Measurements from ENCODE around the gene TUT4.
A peak's percentile ranks its signal among the peaks of the same experiment; 100 is the strongest.

TUT4 gene

DNA sequence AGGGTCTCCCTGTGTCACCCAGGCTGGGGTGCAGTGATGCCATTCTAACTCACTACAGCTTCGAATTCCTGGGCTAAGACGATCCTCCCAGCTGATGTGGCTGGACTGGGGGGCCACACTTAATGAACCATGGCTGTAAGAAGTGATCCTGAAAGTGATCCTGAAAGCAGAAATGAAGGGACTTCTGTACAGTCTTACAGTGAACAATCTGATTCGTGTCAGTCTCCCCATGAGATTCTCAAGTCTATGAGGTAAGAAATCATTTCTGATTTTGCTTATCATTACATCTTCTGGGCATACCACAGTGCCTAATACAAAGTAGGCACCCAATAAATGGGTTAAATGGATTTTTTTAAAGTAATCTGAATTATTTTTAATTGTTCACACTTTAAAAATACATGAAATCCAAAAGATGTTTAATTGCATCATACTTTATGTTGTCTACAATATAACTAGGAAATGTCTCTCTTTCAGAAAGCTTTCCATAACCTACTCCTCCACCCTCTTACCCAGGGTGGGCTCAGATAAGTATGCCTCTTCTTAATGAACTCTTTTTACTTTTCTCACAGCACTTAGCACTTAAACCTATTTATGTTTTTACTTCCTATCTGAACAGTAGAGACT, 21.5 kb downstream of the TUT4 start:
- DNase-seq, result no peak

DNA sequence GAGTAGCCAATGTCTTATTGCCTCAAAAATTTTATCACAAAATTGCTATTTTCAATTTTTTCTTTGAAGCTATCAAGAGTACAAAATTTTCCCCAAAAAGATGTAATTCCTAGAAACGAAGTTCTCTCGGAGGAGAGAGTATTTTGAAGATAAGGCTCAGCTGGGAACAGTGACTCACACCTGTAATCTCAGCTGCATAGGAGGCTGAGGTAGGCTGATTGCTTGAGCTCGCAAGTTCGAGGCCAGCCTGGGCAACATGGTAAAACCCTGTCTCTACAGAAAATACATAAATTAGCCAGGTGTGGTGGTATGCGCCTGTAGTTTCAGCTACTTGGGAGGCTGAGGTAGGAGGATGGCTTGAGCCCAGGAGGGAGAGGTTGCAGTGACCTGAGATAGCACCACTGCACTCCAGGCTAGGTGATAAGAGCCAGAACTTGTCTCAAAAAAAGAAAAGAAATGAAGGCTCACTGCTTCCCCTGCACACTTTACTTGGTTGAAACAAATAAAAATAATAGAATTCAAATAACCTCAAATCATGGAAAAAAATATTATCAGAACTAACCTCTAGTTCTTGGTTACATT, 22.2 kb downstream of the TUT4 start:
- DNase-seq, result no peak

DNA sequence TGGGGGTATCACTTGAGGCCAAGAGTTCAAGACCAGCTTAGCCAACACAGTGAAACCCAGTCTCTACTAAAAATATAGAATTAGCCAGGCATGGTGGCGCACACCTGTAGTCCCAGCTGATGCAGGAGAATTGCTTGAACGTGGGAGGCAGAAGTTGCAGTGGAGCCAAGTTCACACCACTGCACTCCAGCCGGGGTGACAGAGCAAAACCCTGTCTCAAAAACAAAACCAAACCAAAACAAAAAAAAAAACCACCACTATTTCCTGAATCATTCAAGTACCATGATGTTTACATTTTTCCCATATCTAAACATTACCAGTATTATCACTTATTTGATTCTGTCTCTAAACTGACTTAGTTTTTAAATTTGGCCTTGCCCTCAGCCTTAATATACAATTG, 29.5 kb downstream of the TUT4 start:
- DNase-seq, result peak in 2 of 6 experiments; percentile 3 to 13

DNA sequence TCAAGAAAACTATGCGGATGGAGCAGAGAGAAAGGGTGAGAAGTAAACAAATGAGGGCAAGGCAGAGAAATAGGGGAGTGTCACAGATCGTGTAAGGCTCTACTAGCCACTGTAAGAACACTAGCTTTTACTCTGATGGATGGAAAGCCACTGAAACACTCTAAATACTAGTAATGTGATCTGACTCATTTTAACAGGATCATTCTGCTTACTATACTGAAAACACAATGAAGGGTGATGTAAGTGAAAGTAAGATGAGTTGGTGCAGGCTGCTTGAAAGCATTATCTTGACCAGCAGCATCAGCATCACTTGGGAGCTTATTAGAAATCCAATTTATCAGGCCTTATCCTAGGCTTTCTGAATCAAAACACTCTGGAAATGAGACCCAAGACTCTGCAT, 32.7 kb downstream of the TUT4 start:
- DNase-seq, result no peak

DNA sequence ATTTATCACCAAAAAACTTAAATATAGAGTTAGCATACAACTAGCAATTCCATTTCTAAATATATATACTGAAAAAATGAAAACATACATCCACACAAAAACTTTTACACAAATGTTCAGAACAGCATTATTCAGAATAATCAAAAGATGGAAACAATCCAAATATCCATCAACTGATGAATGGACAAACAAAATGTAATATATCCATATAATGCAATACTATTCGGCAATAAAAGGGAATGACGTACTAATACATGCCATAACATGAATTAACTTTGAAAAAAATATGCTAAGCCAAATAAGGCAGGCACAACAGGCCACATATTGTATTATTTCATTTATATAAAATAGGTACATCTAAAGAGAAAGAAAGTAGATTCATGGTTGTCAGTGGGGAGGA, 33.9 kb downstream of the TUT4 start:
- no peak for DNase-seq

DNA sequence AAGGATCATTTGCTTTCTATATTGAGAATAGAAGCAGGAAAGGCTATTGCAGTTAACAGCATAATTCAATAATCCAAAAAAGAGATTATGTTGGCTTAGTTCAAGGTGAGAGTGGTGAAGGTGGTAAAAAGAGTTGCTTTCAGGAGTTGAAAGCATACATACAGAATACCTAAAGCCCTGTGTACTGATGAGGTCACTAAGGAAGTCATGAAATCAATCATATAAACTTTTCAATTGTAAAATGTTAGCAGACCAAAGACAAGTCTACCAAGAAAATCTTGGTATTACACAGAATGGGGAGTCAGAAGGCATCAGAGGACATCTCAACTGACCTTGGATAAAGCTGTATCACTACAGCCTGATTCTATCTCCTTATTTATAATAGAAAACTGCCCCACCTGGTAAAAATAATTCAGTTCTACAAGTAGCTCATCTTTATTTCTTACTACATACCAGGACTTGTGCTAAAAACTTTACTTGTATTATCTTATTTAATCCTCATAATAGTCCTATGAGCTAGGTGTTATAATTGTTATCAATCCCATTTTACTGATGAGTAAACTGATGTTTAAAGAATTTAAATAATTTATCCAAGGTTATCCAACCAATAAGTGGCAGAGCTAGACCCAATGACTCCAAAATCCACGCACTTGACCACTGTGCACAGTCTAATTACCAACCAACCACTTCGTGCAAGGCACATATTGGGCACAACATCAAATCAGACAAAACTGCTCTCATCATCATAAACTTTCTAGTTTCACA, 40.9 kb downstream of the TUT4 start:
- no peak for DNase-seq

DNA sequence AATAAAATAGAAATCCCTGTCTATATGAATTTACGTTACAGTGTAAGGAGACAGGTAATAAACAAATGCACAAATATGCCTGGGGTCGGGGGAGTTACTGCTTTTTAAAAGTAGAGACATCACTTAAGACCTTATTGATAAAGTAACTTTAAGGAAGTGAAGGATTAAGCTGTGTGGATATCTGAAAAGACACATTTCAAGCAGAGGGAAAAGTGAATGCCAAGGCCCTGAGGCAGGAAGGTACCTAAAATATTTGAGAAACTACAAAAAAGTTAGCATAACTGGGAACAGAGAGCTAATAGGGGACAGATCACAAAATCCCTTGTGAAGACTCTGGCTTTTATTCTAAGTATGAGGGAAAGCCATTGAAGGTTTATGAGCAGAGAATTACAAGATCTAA, 41.5 kb downstream of the TUT4 start:
- DNase-seq, result no peak

DNA sequence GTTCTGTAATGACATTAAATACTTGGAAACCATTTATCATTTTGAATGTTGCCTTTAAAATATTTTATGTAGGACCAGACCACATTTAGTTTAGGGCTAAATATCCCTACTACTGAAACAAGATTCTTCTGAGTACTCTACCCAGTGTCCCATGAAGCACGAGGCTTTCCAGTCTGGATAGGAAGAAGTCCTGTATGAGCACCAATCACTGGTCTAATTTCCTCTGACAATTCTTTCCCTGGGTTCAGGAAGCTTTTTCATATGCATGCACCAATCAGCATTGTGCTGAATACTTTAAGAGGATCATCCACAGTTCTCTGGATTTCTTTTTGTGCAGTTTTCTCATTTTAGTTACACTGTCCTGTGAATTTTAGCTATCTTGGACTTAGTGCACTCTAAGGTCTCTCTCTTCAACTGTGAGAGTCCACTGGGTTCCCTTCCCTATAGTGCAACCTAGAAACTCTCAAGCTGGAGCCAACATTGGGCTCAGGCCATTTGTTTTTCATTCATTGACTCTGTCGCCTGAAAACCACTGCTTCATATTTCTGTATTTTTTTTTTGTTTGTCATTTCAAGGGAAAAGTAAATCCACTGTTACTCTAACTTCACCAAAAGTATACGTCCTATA, 45.9 kb downstream of the TUT4 start:
- DNase-seq, result no peak

DNA sequence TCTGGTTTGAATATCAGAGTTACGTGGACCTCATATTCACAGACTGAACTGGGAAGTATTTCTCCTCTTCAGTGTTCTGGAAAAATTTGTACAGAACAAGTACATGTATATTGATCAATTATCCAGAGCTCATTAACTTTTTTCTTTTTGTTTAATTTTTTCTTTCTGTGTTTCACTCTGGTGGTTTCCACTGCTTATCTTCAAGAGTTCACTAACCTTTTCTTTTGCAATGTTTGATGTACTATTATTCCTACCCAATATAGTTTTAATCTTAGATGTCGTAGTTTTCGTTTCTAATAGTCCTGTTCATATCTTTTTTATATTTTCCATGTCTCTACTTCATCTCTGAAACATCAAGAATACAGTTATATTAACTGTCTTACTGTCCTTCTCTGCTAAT, 46.5 kb downstream of the TUT4 start:
- DNase-seq, result no peak

DNA sequence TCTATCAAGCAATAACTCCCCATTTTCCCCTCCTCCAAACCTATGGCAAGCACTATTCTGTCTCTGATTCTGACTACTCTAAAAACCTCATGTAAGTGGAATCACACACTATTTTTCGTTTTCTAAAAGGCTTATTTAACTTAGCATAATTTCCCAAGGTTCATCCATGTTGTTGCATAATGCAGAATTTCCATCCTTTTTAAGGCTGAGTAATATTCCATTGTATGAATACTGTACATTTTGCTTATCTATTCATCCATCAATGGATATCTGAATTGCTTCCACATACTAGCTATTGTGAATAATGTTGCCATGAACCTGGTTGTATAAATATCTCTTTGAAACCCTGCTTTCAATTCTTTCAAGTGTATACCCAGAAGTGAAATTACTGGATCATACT, 48.2 kb downstream of the TUT4 start:
- DNase-seq, result no peak

DNA sequence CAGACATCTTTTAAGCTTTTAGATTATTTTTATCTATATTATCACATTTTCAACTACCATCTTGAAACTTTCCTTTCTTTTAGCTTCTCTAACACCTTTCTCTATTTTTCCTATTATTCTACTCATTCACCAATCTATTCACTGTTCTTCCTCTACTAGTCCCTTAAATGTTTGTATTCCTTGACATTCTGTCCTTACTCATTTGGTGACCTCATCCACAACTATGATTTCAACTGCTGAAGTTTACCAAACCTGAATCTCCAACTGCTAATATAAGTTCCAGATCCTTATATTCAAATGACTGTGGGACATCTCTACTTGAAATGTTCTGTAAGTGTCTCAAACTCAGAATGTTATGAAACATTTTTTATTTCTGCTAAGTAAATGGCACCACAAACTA, 49.2 kb downstream of the TUT4 start:
- no peak for DNase-seq

DNA sequence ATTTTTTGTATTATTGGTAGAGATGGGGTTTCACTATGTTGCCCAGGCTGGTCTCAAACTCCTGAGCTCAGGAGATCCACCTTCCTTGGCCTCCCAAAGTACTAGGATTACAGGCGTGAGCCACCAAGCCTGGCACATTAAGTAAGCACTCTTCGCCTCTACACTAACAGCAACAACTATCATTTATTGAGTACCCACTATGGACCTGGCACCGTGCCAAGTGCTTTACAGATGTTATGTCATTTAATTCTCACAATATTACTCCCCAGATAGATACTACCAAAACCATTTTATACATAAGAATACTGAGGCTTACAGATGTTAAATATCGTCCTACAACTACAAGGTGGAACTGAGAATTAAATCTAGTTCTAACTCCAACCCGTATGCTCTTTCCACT, 50.1 kb downstream of the TUT4 start:
- no peak for DNase-seq

DNA sequence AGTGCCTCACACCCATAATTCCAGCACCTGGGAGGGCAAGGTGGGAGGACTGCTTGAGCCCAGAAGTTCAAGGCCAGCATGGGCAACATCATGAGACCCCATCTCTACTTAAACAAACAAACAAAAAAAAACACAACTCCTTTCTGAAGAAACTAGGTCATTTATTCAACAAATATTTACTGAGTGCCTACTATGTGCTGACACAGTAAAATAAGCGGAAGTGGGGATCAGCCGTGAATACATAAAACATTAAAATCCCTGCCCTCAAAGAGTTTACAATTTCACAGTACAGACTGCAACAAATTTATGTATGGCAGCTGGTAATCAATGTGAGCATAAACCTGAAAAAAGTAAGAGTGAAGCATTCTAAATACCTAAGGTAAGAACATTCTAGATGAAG, 65.3 kb downstream of the TUT4 start:
- no peak for DNase-seq

DNA sequence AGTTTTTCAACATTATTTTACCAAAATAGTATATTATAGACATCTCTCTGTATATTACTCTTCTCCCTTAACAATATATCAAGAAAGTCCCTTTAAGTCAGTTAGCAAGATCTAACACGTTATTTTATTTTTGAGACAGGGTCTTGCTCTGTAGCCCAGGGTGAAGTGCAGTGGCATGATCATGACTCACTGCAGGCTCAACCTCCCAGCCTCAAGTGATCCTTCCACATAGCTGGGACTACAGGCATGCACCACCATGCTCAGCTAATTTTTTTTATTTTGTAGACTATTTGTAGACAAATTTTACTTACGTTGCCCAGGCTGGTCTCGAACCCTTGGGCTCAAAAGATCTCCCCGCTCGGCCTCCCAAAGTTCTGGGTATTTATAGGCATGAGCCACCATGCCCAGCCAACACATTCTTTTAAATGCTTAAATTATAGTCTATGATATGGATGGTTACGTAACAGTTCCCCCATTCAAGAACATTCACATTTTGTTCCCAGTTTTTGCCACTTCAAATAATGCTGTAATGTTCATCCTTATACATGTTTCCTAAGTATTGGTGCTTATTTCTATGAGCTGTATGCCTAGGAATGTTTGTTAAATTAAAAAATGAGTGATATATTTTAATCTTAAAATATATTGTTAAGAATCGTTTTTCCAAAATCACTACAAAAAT, 70.4 kb downstream of the TUT4 start:
- DNase-seq, result no peak

DNA sequence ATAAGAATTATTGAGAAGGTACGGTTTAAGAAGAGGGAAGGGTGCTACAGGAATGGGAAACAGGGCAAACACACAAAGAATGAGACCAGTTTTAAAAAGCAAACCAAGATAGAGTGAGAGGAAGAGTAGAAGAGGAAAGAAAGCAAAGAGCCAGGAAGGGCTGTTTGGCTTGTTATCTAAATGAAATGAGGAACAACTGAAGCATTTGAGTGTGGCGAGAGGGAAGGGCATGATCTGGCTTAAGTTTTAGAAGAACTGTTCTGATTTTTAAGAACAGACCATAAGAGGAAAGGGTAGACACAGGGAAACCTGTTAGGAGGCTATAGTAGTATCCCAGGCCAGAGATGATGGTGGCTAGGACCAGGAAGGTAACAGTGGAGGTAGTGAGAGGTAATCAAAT, 73.8 kb downstream of the TUT4 start:
- DNase-seq, result no peak

DNA sequence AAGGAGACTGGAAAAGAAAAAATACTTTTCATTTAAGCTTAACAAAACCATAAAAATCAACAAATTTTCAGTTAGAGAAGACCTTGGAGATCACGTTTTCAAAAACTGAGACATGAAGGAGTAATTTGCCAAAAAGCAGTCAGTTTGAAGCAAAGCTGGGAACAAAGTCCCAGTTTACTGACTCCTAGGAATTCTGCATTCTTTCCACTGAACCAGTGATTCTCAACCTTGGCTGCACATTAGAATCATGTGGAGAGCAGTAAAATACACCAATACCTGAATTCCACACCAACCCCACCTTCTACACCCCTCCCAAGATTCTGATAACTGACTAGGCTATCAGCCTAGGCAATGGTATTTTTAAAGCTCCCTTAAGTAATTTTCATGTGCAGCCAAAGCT, 75.0 kb downstream of the TUT4 start:
- DNase-seq, result no peak

DNA sequence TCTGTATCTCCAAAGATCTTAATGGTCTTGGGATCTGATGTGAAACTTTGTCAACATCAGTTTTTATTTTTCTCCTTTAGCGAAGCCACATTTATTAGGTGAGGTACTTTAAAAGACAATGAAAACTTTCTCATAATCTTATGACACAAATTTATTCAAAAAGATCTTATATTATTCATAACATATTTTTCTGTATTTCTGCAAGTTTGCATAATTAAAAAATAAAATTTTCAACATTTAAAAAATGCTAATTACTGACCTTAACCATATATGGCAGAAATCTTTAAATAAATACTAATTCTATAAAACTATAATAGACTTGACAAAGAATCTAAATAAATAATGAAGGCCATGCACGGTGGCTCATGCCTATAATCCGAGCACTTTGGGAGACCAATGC, 75.9 kb downstream of the TUT4 start:
- no peak for DNase-seq

DNA sequence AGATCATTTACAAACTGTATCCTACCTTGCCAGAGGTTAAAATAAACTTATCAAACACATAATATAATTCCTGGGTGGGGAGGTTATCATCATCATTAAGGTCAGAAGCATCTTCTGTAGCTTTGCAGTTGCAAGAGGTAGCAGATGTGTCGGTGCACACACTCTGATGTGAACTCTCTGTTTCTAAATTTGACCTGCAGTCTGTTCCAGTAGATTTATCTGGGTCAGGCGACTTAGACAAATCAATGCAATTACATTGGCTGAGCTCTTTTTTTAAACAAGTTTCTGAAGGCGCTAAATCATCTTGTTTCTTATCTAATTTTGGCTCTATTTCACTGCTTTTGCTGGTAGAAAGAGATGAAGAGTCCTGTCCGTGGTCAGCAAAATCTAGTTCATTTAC, 78.1 kb downstream of the TUT4 start:
- no peak for DNase-seq

DNA sequence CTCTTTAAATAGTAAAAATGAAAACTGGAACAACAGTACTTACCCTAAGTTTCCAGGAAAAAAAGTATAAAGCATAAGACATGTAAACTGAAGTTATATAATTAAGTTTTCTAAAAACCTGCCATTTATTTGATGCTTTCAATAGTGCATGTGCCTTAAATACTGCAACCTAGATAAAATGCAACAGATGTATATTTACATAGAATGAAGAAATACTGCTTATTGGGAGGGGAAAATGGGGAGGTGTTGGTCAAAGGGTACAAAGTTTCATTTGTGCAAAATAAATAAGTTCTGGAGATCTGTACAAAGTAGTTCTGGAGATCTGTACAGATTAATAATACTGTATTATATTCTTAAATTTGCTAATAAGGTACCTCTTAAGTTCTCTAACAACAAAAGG, 79.9 kb downstream of the TUT4 start:
- no peak for DNase-seq

DNA sequence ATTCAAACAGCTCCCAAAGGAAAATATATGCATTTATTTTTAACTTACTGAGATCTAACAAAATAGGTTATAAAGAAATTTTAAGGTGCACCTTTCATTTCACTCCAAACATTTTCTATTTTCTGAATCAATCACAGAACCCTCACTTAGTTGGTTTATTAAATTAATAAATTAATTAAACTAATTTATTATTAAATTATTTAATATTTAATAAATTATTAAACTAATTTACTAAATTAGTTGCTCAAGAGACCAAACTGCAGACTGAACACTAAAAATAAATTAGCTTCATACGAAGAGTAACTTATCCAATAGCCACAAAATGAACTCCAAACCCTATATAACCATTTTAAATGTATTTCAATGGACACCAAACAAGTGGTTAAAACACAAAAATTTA, 80.5 kb downstream of the TUT4 start:
- no peak for DNase-seq

DNA sequence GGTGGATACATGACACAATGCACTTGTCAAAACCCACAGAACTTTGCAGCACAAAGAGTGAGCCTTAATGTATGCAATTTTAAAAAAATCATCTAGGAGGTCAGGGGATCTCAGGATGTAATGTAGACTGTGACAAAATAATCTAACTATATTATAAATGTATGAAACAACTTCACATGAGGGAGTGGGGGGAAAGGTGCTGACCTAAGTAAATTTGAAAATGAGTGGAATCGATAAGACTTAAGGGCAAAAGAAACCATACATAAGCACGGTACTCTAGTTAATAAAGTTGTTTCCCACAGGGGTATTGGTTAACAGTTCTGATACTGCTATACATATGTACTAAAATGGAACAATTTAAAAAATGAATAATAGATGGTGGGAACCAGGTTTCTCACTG, 83.8 kb downstream of the TUT4 start:
- DNase-seq, result no peak

DNA sequence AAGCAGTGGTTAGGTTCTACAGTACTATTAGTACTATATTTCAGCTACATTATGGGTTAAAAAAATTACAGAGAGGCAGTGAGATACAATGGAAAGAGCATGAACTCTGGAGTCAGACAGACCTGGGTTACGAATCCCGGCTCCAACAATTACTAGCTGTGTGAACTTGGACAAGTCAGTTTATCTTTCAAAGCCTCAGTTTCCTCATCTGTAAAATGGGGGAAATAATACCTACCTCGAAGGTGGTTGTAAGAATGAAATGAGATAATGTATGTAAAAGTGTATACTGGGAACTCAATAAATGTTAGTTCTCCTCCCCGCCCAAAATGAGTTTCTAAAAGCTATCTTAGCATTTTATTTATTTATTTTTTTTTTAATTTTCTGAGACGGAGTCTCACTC, 89.0 kb downstream of the TUT4 start:
- no peak for DNase-seq

DNA sequence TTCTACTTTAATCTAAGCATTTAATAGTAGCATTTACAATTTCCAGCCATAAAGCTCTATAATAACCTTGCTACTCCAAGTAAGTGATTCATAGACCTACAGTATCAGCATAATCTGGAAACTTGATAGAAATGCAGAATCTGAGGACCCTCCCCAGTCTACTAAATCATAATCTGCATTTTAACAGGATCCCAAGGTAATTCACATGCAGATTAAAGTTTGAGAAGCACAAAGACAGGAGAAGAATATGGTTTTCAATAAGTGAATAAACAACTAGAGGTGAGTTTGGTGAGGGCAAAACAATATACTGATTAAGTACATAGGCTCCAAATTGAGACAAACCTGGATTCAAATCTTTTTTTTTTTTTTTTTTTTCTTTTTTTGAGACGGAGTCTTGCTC, 91.1 kb downstream of the TUT4 start:
- DNase-seq, result no peak

DNA sequence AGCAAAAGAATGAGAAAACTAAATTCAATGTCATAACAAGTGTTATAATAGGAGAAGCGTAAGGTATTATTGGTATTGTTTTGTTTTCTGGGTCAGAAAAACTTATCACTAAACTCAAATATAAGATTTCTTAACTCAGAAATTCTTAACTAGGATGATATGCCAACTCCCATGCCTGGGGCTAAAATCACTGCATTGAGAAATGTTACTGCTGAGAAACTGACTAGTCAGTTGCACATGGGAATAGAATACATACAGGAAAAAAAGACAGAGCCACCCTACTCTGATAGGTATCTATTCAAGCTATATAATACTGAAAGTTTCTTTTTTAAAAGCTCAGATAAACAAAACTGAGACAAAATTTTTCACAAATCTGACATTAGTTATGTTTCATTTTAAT, 92.2 kb downstream of the TUT4 start:
- DNase-seq, result no peak

Data from stimulated activated naive CD4-positive, alpha-beta T cell (primary cell).